ENCODE results near the gene GAGE10. TPM values are rescaled to one million over a fixed set of nuclear protein-coding genes. Genes with fewer than 3 reads are reported as not detected.

The GAGE10 gene
- total RNA-seq, 2 donors from 2014 or later = not detected

- H3K4me1 Mint-ChIP-seq = no peaks in the 10 kb centered on the region
- no peak for TF ChIP-seq CTCF (conservative IDR thresholded peaks at IDR 0.05)
- Histone ChIP-seq H3K4me1 (ENCODE audit: control insufficient read depth, insufficient read depth, low read length) (no peaks in the 10 kb centered on the region), H3K27me3 (ENCODE audit: control insufficient read depth, insufficient read depth, low read length, poor library complexity, severe bottlenecking) (no peaks in the 10 kb centered on the region), H3K9ac (ENCODE audit: extremely low read depth, low read length, poor library complexity, severe bottlenecking) (no peak overlapping the region), H3K4me3 (ENCODE audit: low read length) (no peak overlapping the region), H3K27ac (ENCODE audit: low read depth, low read length) (no peak overlapping the region), H3K9me3 (ENCODE audit: control insufficient read depth, low read length) (no peaks in the 10 kb centered on the region), H3K36me3 (ENCODE audit: control insufficient read depth, insufficient read depth, low read length) (no peaks in the 10 kb centered on the region)
- H3K9me3 Mint-ChIP-seq = peaks cover 55% of the 10 kb centered on the region
- 86 to 97% methylated on average over 1 to 3 of the region's 3 CpGs for WGBS, 2 experiments (ENCODE audit: insufficient coverage in 1 of 2, insufficient read length in 1 of 2)
- H3K36me3 Mint-ChIP-seq (ENCODE audit: low read depth) = peaks cover 1% of the 10 kb centered on the region
- no peak overlapping the region for H3K27ac Mint-ChIP-seq
- no peak for DNase-seq
- no peaks in the 10 kb centered on the region for H3K27me3 Mint-ChIP-seq (ENCODE audit: insufficient read depth)
- H3K4me3 Mint-ChIP-seq = no peak overlapping the region
Measured at GRCh38 chrX:49284212-49284611, 19.2 kb upstream of the GAGE10 start.

- 90 to 93% methylated on average over 4 to 18 of the region's 18 CpGs for WGBS, 2 experiments (ENCODE audit: insufficient coverage in 1 of 2, insufficient read length in 1 of 2)
- no peaks in the 10 kb centered on the region for H3K27me3 Mint-ChIP-seq (ENCODE audit: insufficient read depth)
- H3K36me3 Mint-ChIP-seq (ENCODE audit: low read depth) = peaks cover 1% of the 10 kb centered on the region
- H3K9ac ChIP-seq (ENCODE audit: extremely low read depth, low read length, poor library complexity, severe bottlenecking) = no peak overlapping the region
- no peak for DNase-seq
- no peak overlapping the region for H3K4me3 Mint-ChIP-seq
- TF ChIP-seq CTCF (conservative IDR thresholded peaks at IDR 0.05) = no peak
- no peaks in the 10 kb centered on the region for H3K4me1 ChIP-seq (ENCODE audit: control insufficient read depth, insufficient read depth, low read length)
- H3K27ac ChIP-seq (ENCODE audit: low read depth, low read length) = no peak overlapping the region
- no peaks in the 10 kb centered on the region for H3K27me3 ChIP-seq (ENCODE audit: control insufficient read depth, insufficient read depth, low read length, poor library complexity, severe bottlenecking)
- H3K4me3 ChIP-seq (ENCODE audit: low read length) = no peak overlapping the region
- H3K4me1 Mint-ChIP-seq = no peaks in the 10 kb centered on the region
- H3K36me3 ChIP-seq (ENCODE audit: control insufficient read depth, insufficient read depth, low read length) = no peaks in the 10 kb centered on the region
- H3K9me3 ChIP-seq (ENCODE audit: control insufficient read depth, low read length) = no peaks in the 10 kb centered on the region
- peaks cover 47% of the 10 kb centered on the region for H3K9me3 Mint-ChIP-seq
- H3K27ac Mint-ChIP-seq = no peak overlapping the region
Measured at GRCh38 chrX:49286136-49286535, 17.3 kb upstream of the GAGE10 start.

- H3K4me1 Mint-ChIP-seq = no peaks in the 10 kb centered on the region
Measured at GRCh38 chrX:49286581-49286980, 16.9 kb upstream of the GAGE10 start.

More at GRCh38 chrX:49286581-49286980, 16.9 kb upstream of the GAGE10 start:
- Mint-ChIP-seq H3K4me3 (no peak overlapping the region), H3K9me3 (peaks cover 46% of the 10 kb centered on the region), H3K27ac (no peak overlapping the region), H3K27me3 (ENCODE audit: insufficient read depth) (no peaks in the 10 kb centered on the region), H3K36me3 (ENCODE audit: low read depth) (peaks cover 1% of the 10 kb centered on the region)
- H3K9ac ChIP-seq (ENCODE audit: extremely low read depth, low read length, poor library complexity, severe bottlenecking) = no peak overlapping the region
- no peaks in the 10 kb centered on the region for H3K36me3 ChIP-seq (ENCODE audit: control insufficient read depth, insufficient read depth, low read length)
- WGBS, 2 experiments (ENCODE audit: insufficient coverage in 1 of 2, insufficient read length in 1 of 2) = 95% methylated on average over 4 of the region's 4 CpGs; no CpG with 5 or more reads in 1 of the 2 experiments
- TF ChIP-seq CTCF (conservative IDR thresholded peaks at IDR 0.05) = no peak
- no peaks in the 10 kb centered on the region for H3K27me3 ChIP-seq (ENCODE audit: control insufficient read depth, insufficient read depth, low read length, poor library complexity, severe bottlenecking)
- no peak overlapping the region for H3K4me3 ChIP-seq (ENCODE audit: low read length)
- no peak overlapping the region for H3K27ac ChIP-seq (ENCODE audit: low read depth, low read length)
- no peaks in the 10 kb centered on the region for H3K4me1 ChIP-seq (ENCODE audit: control insufficient read depth, insufficient read depth, low read length)
- H3K9me3 ChIP-seq (ENCODE audit: control insufficient read depth, low read length) = no peaks in the 10 kb centered on the region
- no peak for DNase-seq

Data from endodermal cell (in vitro differentiated cells).